Measurements from ENCODE around the gene DHFR2. TPM values are rescaled to one million over a fixed set of nuclear protein-coding genes. Genes with fewer than 3 reads are reported as not detected.

The DHFR2 gene
- total RNA-seq, 4 donors from 2014 or later, result 5.5 to 7.7 (median 6.4) TPM

- TF ChIP-seq POLR2A (IDR thresholded peaks at IDR 0.05) (no peak), CTCF (IDR thresholded peaks at IDR 0.05) (no peak)
- Histone ChIP-seq H3K27me3 (no peaks in the 10 kb centered on the region), H3K4me3 (replicated peaks in 1 of 3) (no peak overlapping the region), H3K27ac (no peak overlapping the region), H3K4me1 (no peaks in the 10 kb centered on the region), H3K36me3 (peaks cover 6 to 13% of the 10 kb centered on the region in 2 donors), H3K9me3 (no peaks in the 10 kb centered on the region)
- intact Hi-C loops (cut with DNase I), result no loop called here
- 94% methylated on average over 1 of the region's 1 CpG for WGBS, 2 donors
- DNase-seq, result no peak
These were observed 36.6 kb upstream of the DHFR2 start for GRCh38 chr3:94099311-94099710.

GRCh38 chr3:94098452-94098851, 35.7 kb upstream of the DHFR2 start:
- DNase-seq, result no peak
- no peaks in the 10 kb centered on the region for H3K4me1 ChIP-seq
- no peaks in the 10 kb centered on the region for H3K9me3 ChIP-seq
- 72 to 78% methylated on average over 3 of the region's 3 CpGs for WGBS, 2 donors
- no peaks in the 10 kb centered on the region for H3K27me3 ChIP-seq
- H3K36me3 ChIP-seq, result peaks cover 6 to 13% of the 10 kb centered on the region in 2 donors
- H3K4me3 ChIP-seq (replicated peaks in 1 of 3), result no peak overlapping the region
- no peak for TF ChIP-seq POLR2A (IDR thresholded peaks at IDR 0.05)
- no peak for TF ChIP-seq CTCF (IDR thresholded peaks at IDR 0.05)
- intact Hi-C loops (cut with DNase I), result no loop called here
- H3K27ac ChIP-seq, result no peak overlapping the region

GRCh38 chr3:94095111-94095510, 32.4 kb upstream of the DHFR2 start:
- H3K9me3 ChIP-seq, result no peaks in the 10 kb centered on the region
- intact Hi-C loops (cut with DNase I), result no loop called here
- no peaks in the 10 kb centered on the region for H3K27me3 ChIP-seq
- 96 to 98% methylated on average over 2 of the region's 2 CpGs for WGBS, 2 donors
- DNase-seq, result no peak
- H3K36me3 ChIP-seq, result peaks cover 6 to 12% of the 10 kb centered on the region in 2 donors
- H3K4me1 ChIP-seq, result no peaks in the 10 kb centered on the region
- H3K27ac ChIP-seq, result no peak overlapping the region
- TF ChIP-seq CTCF (IDR thresholded peaks at IDR 0.05), result no peak
- no peak for TF ChIP-seq POLR2A (IDR thresholded peaks at IDR 0.05)
- no peak overlapping the region for H3K4me3 ChIP-seq (replicated peaks in 1 of 3)

- H3K4me3 ChIP-seq (replicated peaks in 1 of 3), result no peak overlapping the region
- 93 to 94% methylated on average over 1 of the region's 1 CpG for WGBS, 2 donors
- TF ChIP-seq POLR2A (IDR thresholded peaks at IDR 0.05) (no peak), CTCF (IDR thresholded peaks at IDR 0.05) (no peak)
- intact Hi-C loops (cut with DNase I), result no loop called here
- DNase-seq, result no peak
- H3K27me3 ChIP-seq, result no peaks in the 10 kb centered on the region
- H3K9me3 ChIP-seq, result no peaks in the 10 kb centered on the region
- H3K36me3 ChIP-seq, result peaks cover 6 to 7% of the 10 kb centered on the region in 2 donors
- no peak overlapping the region for H3K27ac ChIP-seq
- no peaks in the 10 kb centered on the region for H3K4me1 ChIP-seq
These were observed 30.4 kb upstream of the DHFR2 start for GRCh38 chr3:94093151-94093550.

GRCh38 chr3:94092086-94092485, 29.4 kb upstream of the DHFR2 start:
- TF ChIP-seq POLR2A (IDR thresholded peaks at IDR 0.05) (no peak), CTCF (IDR thresholded peaks at IDR 0.05) (no peak)

More at GRCh38 chr3:94092086-94092485, 29.4 kb upstream of the DHFR2 start:
- WGBS, 2 donors, result 98 to 100% methylated on average over 1 of the region's 1 CpG
- H3K9me3 ChIP-seq, result no peaks in the 10 kb centered on the region
- intact Hi-C loops (cut with DNase I), result no loop called here
- H3K36me3 ChIP-seq, result peaks cover 6 to 7% of the 10 kb centered on the region in 2 donors
- DNase-seq, result no peak
- no peak overlapping the region for H3K27ac ChIP-seq
- no peak overlapping the region for H3K4me3 ChIP-seq (replicated peaks in 1 of 3)
- H3K27me3 ChIP-seq, result no peaks in the 10 kb centered on the region
- no peaks in the 10 kb centered on the region for H3K4me1 ChIP-seq

All from thyroid gland (tissue), 4 donors.